ENCODE data around the gene CYB5A. TPM values are rescaled to one million over a fixed set of nuclear protein-coding genes. Genes with fewer than 3 reads are reported as not detected.

CYB5A gene
- total RNA-seq, 8 experiments from 2014 or later = 26.4 to 63.6 (median 35.5) TPM

DNA sequence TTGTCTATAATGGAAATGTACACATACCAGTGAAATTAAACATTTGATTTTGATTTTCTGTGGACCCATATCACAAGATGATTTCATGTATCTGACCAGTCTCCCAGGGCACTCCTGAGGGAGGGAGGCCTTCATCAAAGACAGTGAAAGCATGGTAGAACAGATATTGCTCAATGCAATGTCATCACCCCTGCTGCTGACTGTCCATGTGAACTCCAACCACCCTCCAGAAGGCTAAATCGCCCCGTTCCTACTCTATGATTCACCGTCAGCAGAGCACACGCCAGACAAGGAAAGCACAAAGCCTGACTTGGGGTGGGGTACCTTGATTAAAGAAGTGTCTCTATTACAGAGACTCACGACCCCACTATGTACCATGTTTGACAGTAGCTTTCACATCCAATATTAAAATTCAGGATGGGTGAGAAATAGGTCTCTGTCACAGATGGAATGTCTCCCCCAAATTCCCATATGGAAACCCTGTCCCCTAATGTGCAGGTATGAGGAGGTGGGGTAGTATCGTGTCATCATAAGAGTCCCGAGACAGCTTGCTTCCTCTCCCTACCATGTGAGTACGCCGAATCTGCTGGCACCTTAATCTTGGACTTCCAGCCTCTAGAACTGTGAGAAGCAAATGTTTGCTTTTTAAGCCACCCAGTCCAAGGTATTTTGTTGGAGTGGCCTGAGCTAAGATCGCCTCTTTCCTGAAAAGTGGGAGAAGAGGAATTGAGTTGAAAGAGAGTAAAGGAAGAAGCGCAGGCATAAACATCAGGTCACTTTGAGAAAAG lies 42.4 kb downstream of the CYB5A start:
- in situ Hi-C loops (cut with MboI; ENCODE audit: low pct_unique_long_range_greater_than_20kb in 2 of 9, low sequenced_read_pairs in 9 of 9, unreplicated experiment in 9 of 9) = no loop called here
- ATAC-seq (replicated peaks in 6 of 8) = peak in 3 of 8 experiments; percentile 32 to 91 (median 81)
- H3K27ac ChIP-seq = no peak overlapping the region

DNA sequence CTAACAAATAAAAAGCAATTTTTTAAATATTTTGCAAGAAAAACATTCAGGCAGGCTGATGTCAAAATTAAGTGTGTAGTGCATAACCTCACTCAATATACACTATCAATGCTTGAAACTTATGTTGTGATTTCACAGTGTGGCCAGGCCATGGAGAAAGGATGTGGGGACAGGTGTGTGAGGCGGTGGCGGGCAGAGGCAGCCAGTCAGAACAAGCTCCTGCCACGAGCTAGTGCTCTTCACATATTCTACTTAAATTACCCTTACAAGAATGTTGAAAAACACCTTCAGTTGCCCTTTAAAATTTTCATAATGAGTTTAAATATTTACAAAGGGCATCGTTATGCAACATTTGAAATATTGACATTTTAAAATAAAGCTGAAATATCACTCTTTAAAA lies 43.2 kb downstream of the CYB5A start:
- in situ Hi-C loops (cut with MboI; ENCODE audit: low pct_unique_long_range_greater_than_20kb in 2 of 9, low sequenced_read_pairs in 9 of 9, unreplicated experiment in 9 of 9) = no loop called here
- Histone ChIP-seq H3K4me1 (replicated peaks in 1 of 2) (no peaks in the 10 kb centered on the region), H3K4me3 (no peak overlapping the region), H3K27ac (no peak overlapping the region)
- ATAC-seq (replicated peaks in 6 of 8) = no peak
- 56 to 100% (median 74%) methylated on average over 1 to 4 of the region's 4 CpGs for WGBS, 10 experiments

More for the DNA sequence above, 42.4 kb downstream of the CYB5A start:
- Histone ChIP-seq H3K4me1 (replicated peaks in 1 of 2) (no peaks in the 10 kb centered on the region), H3K4me3 (no peak overlapping the region)
- 84 to 100% (median 95%) methylated on average over 2 to 7 of the region's 11 CpGs; no CpG with 5 or more reads in 1 of the 10 experiments for WGBS, 10 experiments

- 60 to 100% (median 93%) methylated on average over 1 to 6 of the region's 6 CpGs; no CpG with 5 or more reads in 3 of the 10 experiments for WGBS, 10 experiments
- Histone ChIP-seq H3K27ac (no peak overlapping the region), H3K4me3 (no peak overlapping the region), H3K4me1 (replicated peaks in 1 of 2) (no peaks in the 10 kb centered on the region)
- in situ Hi-C loops (cut with MboI; ENCODE audit: low pct_unique_long_range_greater_than_20kb in 2 of 9, low sequenced_read_pairs in 9 of 9, unreplicated experiment in 9 of 9) = no loop called here
- no peak for ATAC-seq (replicated peaks in 6 of 8)
Measured at GRCh38 chr18:74248189-74248588, 43.6 kb downstream of the CYB5A start.

DNA sequence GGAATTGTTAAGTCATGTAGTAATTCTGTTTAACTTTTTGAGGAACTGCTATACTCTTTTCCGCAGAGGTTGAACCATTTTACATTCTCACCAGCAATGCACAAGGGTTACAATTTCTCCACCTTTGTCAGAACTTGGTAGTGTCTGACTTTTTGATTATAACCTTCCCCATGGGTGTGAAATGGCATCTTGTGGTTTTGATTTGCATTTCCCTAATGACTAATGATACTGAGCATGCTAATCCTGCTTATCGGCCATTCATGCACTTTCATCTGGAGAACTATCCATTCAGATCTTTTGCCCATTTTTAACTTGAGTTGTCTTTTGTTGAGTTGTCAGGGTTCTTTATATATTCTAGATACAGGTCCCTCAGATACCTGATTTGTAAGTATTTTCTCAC lies 47.2 kb downstream of the CYB5A start:
- Histone ChIP-seq H3K4me3 (no peak overlapping the region), H3K27ac (no peak overlapping the region), H3K4me1 (replicated peaks in 1 of 2) (no peaks in the 10 kb centered on the region)
- in situ Hi-C loops (cut with MboI; ENCODE audit: low pct_unique_long_range_greater_than_20kb in 2 of 9, low sequenced_read_pairs in 9 of 9, unreplicated experiment in 9 of 9) = no loop called here
- ATAC-seq (replicated peaks in 6 of 8) = no peak
- WGBS, 10 experiments = 33 to 100% (median 95%) methylated on average over 1 to 2 of the region's 2 CpGs; no CpG with 5 or more reads in 2 of the 10 experiments

GRCh38 chr18:74243127-74243526 lies 48.6 kb downstream of the CYB5A start:
- Histone ChIP-seq H3K4me3 (no peak overlapping the region), H3K27ac (no peak overlapping the region), H3K4me1 (replicated peaks in 1 of 2) (no peaks in the 10 kb centered on the region)
- WGBS, 10 experiments = 49 to 100% (median 70%) methylated on average over 1 to 4 of the region's 4 CpGs; no CpG with 5 or more reads in 4 of the 10 experiments
- in situ Hi-C loops (cut with MboI; ENCODE audit: low pct_unique_long_range_greater_than_20kb in 2 of 9, low sequenced_read_pairs in 9 of 9, unreplicated experiment in 9 of 9) = no loop called here
- no peak for ATAC-seq (replicated peaks in 6 of 8)

DNA sequence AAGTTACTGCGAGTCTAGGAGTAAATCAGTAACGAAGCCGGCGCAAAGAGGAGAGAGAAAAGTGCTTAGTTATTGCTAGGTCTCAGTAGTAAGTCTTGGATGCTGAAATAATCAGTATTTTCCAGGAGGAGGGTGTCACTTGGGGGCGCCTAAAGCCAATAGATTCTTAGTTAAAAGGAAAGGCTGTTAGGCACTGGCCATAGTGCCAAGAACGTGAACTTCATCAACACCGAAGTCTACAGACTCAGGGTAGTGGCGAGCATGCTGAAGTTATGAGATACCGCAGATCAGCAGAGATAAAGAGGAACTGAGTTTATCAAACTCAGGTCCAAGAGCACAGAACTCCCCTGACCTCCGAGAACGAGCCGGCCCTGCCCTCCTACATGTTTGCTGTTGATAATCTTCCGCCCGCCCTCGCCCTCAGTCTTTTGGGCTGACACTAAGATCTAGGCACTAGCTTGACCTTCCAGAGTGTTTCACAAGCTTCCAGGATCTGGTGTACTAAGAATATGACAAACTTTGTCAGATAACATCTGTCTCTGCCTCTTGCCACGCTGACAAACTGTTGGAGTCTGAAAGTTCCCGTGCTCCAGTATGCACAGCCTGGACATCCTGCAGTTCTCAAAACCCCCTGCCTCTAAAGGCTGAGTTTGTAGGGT lies 49.2 kb downstream of the CYB5A start:
- ATAC-seq (replicated peaks in 6 of 8) = no peak
- Histone ChIP-seq H3K4me1 (replicated peaks in 1 of 2) (no peaks in the 10 kb centered on the region), H3K27ac (no peak overlapping the region), H3K4me3 (no peak overlapping the region)
- WGBS, 10 experiments = 44 to 93% (median 70%) methylated on average over 2 to 11 of the region's 17 CpGs
- in situ Hi-C loops (cut with MboI; ENCODE audit: low pct_unique_long_range_greater_than_20kb in 2 of 9, low sequenced_read_pairs in 9 of 9, unreplicated experiment in 9 of 9) = no loop called here

DNA sequence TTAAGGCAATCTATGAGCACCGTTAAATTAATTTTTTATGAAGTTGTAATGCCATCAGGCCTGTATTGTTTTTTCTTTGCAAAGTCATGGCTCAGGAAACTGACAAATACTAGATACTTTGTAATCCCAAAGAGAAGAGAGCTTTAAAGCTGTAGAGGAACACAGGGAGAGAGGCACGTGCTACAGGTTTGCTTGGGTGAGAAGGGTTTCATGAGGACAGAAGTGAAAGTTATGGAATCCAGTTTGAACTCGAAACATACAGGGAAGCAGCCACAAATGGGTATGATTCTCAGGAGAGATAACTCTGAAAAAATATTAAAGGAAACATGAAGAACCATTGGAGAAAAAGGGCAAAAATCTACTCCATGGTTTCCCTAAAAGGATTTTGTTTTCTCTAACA lies 49.8 kb downstream of the CYB5A start:
- in situ Hi-C loops (cut with MboI; ENCODE audit: low pct_unique_long_range_greater_than_20kb in 2 of 9, low sequenced_read_pairs in 9 of 9, unreplicated experiment in 9 of 9) = no loop called here
- WGBS, 10 experiments = 28 to 94% (median 75%) methylated on average over 1 to 3 of the region's 3 CpGs
- no peak overlapping the region for H3K27ac ChIP-seq
- no peak overlapping the region for H3K4me3 ChIP-seq
- H3K4me1 ChIP-seq (replicated peaks in 1 of 2) = no peaks in the 10 kb centered on the region
- no peak for ATAC-seq (replicated peaks in 6 of 8)

GRCh38 chr18:74241426-74241825 lies 50.3 kb downstream of the CYB5A start:
- no peak for ATAC-seq (replicated peaks in 6 of 8)

GRCh38 chr18:74239567-74239966 lies 52.2 kb downstream of the CYB5A start:
- WGBS, 10 experiments = 0 to 100% (median 87%) methylated on average over 1 of the region's 1 CpG; no CpG with 5 or more reads in 2 of the 10 experiments
- no peak overlapping the region for H3K27ac ChIP-seq
- no peak overlapping the region for H3K4me3 ChIP-seq
- peak in 1 of 8 experiments; percentile 41 for ATAC-seq (replicated peaks in 6 of 8)
- peaks cover 0 to 2% of the 10 kb centered on the region in 2 donors for H3K4me1 ChIP-seq (replicated peaks in 1 of 2)
- in situ Hi-C loops (cut with MboI; ENCODE audit: low pct_unique_long_range_greater_than_20kb in 2 of 9, low sequenced_read_pairs in 9 of 9, unreplicated experiment in 9 of 9) = no loop called here

More at GRCh38 chr18:74241426-74241825, 50.3 kb downstream of the CYB5A start:
- in situ Hi-C loops (cut with MboI; ENCODE audit: low pct_unique_long_range_greater_than_20kb in 2 of 9, low sequenced_read_pairs in 9 of 9, unreplicated experiment in 9 of 9) = no loop called here
- H3K4me1 ChIP-seq (replicated peaks in 1 of 2) = no peaks in the 10 kb centered on the region
- no peak overlapping the region for H3K4me3 ChIP-seq
- no peak overlapping the region for H3K27ac ChIP-seq
- 33 to 100% (median 94%) methylated on average over 1 to 4 of the region's 4 CpGs; no CpG with 5 or more reads in 1 of the 10 experiments for WGBS, 10 experiments

DNA sequence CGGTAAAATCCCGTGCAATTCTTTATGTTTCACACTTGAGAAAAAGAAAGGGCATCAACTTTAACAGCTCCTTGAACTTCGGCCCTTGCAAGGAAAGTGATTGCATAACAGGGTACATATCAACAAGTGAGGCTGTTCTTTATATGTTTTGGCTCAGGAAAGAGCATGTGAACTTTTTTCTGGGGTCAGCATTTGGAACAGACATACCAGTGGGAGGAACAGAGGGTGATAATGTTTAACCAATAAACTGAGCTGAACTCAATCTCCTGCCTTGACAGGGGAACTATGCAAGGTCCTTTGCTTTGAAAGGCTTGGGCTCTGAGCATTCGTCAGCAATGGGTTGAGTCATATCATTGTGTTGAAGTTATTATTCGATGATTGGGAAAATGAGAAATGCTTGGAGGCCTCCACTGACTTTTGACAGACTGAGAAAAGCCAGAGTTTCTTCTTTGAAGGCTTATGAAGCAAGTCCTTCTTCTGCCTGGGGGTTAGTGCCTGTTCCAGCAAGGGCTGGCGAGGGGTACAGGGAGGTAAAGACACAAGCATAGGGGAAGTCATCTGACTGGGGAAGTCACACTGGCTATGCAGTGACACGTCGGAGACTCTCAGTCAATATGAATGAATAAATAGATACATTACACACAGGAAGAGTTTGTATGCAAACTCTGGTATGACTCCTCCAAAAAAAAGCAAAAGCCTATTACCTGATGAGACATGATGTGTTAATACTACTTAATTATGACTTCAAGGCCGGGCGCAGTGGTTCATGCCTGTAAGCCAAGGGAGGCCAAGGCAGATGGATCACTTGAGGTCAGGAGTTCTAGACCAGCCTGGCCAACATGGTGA lies 57.2 kb downstream of the CYB5A start:
- Histone ChIP-seq H3K4me1 (replicated peaks in 1 of 2) (peaks cover 0 to 3% of the 10 kb centered on the region in 2 donors), H3K4me3 (no peak overlapping the region), H3K27ac (no peak overlapping the region)
- WGBS, 10 experiments = 7 to 49% (median 29%) methylated on average over 2 to 9 of the region's 10 CpGs; no CpG with 5 or more reads in 1 of the 10 experiments
- ATAC-seq (replicated peaks in 6 of 8) = peak in 7 of 8 experiments; percentile 33 to 91 (median 63)
- in situ Hi-C loops (cut with MboI; ENCODE audit: low pct_unique_long_range_greater_than_20kb in 2 of 9, low sequenced_read_pairs in 9 of 9, unreplicated experiment in 9 of 9) = no loop called here

DNA sequence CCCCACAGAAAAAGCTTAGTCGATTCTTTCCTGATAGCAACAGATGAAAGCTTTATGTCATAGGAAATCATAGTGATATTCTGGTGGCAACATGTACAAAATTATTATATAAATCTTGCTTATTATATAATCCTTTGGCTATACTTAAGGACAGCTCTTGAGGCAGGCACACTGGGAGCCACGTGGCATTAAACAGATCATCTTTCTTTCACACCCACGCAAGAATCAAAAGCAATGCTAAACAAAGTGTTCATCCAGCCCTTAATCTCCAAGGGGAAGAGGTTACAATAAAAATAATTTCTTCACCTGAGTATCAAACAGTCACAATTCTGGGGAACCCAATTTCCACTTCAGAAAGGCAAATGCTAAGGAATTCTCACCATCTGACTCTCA lies 57.8 kb downstream of the CYB5A start:
- Histone ChIP-seq H3K27ac (no peak overlapping the region), H3K4me3 (no peak overlapping the region), H3K4me1 (replicated peaks in 1 of 2) (peaks cover 0 to 3% of the 10 kb centered on the region in 2 donors)
- no peak for ATAC-seq (replicated peaks in 6 of 8)
- in situ Hi-C loops (cut with MboI; ENCODE audit: low pct_unique_long_range_greater_than_20kb in 2 of 9, low sequenced_read_pairs in 9 of 9, unreplicated experiment in 9 of 9) = no loop called here
- 0 to 89% (median 70%) methylated on average over 2 to 3 of the region's 3 CpGs; no CpG with 5 or more reads in 2 of the 10 experiments for WGBS, 10 experiments

DNA sequence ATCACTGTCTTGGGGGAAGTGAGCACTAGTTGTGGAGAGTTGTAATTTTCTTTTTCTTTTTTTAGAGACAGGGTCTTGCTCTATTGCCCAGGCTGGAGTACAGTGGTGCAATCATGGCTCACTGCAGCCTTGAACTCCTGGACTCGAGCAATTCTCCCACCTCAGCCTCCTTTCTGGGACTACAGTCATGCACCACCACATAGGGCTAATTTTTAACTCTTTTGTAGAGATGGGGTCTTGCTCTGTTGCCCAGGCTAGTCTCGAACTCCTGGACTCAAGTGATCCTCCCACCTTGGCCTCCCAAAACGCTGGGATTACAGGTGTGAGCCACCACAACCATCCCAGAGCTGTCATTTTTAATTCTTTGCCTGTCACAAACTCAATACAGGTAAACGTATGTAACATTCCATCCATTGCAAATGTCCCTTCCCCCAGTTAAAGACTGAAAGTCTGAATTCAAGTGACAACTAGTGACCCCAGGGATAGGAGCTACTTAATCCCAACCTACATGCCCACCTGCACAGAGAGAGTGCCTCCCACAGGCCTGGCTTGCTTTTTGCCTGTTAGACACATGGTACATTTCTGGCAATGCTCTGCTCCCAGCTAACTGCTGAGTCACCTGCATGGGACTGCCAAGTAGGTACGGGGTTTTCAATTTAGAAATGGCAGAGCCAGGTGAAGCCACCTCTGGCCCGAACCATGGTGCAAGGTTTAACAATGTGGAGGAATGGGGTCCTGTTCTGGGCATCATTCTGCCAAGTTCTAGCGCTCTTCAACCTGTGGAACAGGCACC lies 60.6 kb downstream of the CYB5A start:
- 33 to 100% (median 71%) methylated on average over 1 to 5 of the region's 7 CpGs; no CpG with 5 or more reads in 2 of the 10 experiments for WGBS, 10 experiments
- Histone ChIP-seq H3K4me1 (replicated peaks in 1 of 2) (peaks cover 0 to 3% of the 10 kb centered on the region in 2 donors), H3K4me3 (no peak overlapping the region), H3K27ac (no peak overlapping the region)
- in situ Hi-C loops (cut with MboI; ENCODE audit: low pct_unique_long_range_greater_than_20kb in 2 of 9, low sequenced_read_pairs in 9 of 9, unreplicated experiment in 9 of 9) = no loop called here
- ATAC-seq (replicated peaks in 6 of 8) = no peak

Measured in motor neuron (in vitro differentiated cells).